NCI-H1105 treated with DMSO at 0.1 percent for 48 hours (cell line): ENCODE data around the gene NAPSA.
"Not testable (repeated sequence)": the region's sequence is repeated elsewhere in the genome, so short reads cannot be mapped to it uniquely, and the experiment has no call there.

ENCODE experiments used
- DNase-seq: peaks from one replicate; lab custom pipeline; 2025; lab: John Stamatoyannopoulos, UW

The NAPSA gene

GRCh38 chr19:50330365-50331078 is 34.9 kb downstream of the NAPSA start:
- peak; percentile 93 for DNase-seq

GRCh38 chr19:50329926-50330294 is 35.5 kb downstream of the NAPSA start:
- DNase-seq, result not testable (repeated sequence)

- peak; percentile 99 for DNase-seq
These were observed 36.1 kb downstream of the NAPSA start, which contains the start of gene KCNC3 for GRCh38 chr19:50329146-50329925. Gene KCNC3 (minus strand): TSS chr19:50329377. CDS start chr19:50329082, 295 bp downstream.

- DNase-seq, result no peak
These were observed 36.6 kb downstream of the NAPSA start for GRCh38 chr19:50328873-50329145.

- DNase-seq, result peak; percentile 47
These were observed 37.1 kb downstream of the NAPSA start for GRCh38 chr19:50328224-50328872.

- DNase-seq, result no peak
These were observed 37.8 kb downstream of the NAPSA start for GRCh38 chr19:50327461-50328223.

- no peak for DNase-seq
These were observed 38.4 kb downstream of the NAPSA start for GRCh38 chr19:50327013-50327412.

- no peak for DNase-seq
These were observed 39.3 kb downstream of the NAPSA start for GRCh38 chr19:50326101-50326664.

GRCh38 chr19:50325310-50326100 is 39.9 kb downstream of the NAPSA start:
- DNase-seq, result peak; percentile 94

- DNase-seq, result no peak
These were observed 41.1 kb downstream of the NAPSA start for GRCh38 chr19:50324331-50324730.

- DNase-seq, result no peak
These were observed 41.7 kb downstream of the NAPSA start for GRCh38 chr19:50323782-50324133.

GRCh38 chr19:50322931-50323781 is 42.3 kb downstream of the NAPSA start:
- DNase-seq, result no peak

- no peak for DNase-seq
These were observed 43.2 kb downstream of the NAPSA start for GRCh38 chr19:50322234-50322633.

- no peak for DNase-seq
These were observed 43.6 kb downstream of the NAPSA start for GRCh38 chr19:50321831-50322230.

GRCh38 chr19:50320596-50320995 is 44.8 kb downstream of the NAPSA start:
- DNase-seq, result no peak

GRCh38 chr19:50320051-50320450 is 45.4 kb downstream of the NAPSA start:
- DNase-seq, result no peak

GRCh38 chr19:50319156-50319555 is 46.3 kb downstream of the NAPSA start:
- DNase-seq, result no peak

GRCh38 chr19:50318438-50318837 is 47.0 kb downstream of the NAPSA start:
- no peak for DNase-seq

GRCh38 chr19:50317115-50317514 is 48.3 kb downstream of the NAPSA start:
- no peak for DNase-seq

- peak; percentile 66 for DNase-seq
These were observed 49.5 kb downstream of the NAPSA start for GRCh38 chr19:50315773-50316448.
